ENCODE measurements around the gene RNF38. TPM values are rescaled to one million over a fixed set of nuclear protein-coding genes. Genes with fewer than 3 reads are reported as not detected.

RNF38 gene
- total and polyA plus RNA-seq, 2 experiments from 2014 or later, result 13.7 to 61.9 TPM

DNA sequence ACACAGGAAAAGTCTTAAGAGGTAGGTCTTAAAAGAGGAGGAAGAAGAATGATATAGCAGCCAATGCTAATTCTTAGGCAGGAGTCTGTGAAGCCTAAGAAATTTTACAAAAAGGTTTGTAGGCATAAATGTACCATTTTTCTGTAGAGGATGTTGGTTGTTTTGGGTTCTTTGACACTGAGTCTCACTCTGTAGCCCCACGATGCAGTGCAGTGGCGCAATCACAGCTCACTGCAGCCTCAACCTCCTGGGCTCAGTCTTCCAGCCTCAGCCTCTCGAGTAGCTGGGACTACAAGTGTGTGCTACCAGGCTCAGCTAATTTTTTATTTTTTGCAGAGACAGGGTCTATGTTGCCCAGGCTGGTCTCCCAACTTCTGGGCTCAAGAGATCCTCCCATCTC, 37.7 kb upstream of the RNF38 start (continued):
- TF ChIP-seq, protein P1, sequence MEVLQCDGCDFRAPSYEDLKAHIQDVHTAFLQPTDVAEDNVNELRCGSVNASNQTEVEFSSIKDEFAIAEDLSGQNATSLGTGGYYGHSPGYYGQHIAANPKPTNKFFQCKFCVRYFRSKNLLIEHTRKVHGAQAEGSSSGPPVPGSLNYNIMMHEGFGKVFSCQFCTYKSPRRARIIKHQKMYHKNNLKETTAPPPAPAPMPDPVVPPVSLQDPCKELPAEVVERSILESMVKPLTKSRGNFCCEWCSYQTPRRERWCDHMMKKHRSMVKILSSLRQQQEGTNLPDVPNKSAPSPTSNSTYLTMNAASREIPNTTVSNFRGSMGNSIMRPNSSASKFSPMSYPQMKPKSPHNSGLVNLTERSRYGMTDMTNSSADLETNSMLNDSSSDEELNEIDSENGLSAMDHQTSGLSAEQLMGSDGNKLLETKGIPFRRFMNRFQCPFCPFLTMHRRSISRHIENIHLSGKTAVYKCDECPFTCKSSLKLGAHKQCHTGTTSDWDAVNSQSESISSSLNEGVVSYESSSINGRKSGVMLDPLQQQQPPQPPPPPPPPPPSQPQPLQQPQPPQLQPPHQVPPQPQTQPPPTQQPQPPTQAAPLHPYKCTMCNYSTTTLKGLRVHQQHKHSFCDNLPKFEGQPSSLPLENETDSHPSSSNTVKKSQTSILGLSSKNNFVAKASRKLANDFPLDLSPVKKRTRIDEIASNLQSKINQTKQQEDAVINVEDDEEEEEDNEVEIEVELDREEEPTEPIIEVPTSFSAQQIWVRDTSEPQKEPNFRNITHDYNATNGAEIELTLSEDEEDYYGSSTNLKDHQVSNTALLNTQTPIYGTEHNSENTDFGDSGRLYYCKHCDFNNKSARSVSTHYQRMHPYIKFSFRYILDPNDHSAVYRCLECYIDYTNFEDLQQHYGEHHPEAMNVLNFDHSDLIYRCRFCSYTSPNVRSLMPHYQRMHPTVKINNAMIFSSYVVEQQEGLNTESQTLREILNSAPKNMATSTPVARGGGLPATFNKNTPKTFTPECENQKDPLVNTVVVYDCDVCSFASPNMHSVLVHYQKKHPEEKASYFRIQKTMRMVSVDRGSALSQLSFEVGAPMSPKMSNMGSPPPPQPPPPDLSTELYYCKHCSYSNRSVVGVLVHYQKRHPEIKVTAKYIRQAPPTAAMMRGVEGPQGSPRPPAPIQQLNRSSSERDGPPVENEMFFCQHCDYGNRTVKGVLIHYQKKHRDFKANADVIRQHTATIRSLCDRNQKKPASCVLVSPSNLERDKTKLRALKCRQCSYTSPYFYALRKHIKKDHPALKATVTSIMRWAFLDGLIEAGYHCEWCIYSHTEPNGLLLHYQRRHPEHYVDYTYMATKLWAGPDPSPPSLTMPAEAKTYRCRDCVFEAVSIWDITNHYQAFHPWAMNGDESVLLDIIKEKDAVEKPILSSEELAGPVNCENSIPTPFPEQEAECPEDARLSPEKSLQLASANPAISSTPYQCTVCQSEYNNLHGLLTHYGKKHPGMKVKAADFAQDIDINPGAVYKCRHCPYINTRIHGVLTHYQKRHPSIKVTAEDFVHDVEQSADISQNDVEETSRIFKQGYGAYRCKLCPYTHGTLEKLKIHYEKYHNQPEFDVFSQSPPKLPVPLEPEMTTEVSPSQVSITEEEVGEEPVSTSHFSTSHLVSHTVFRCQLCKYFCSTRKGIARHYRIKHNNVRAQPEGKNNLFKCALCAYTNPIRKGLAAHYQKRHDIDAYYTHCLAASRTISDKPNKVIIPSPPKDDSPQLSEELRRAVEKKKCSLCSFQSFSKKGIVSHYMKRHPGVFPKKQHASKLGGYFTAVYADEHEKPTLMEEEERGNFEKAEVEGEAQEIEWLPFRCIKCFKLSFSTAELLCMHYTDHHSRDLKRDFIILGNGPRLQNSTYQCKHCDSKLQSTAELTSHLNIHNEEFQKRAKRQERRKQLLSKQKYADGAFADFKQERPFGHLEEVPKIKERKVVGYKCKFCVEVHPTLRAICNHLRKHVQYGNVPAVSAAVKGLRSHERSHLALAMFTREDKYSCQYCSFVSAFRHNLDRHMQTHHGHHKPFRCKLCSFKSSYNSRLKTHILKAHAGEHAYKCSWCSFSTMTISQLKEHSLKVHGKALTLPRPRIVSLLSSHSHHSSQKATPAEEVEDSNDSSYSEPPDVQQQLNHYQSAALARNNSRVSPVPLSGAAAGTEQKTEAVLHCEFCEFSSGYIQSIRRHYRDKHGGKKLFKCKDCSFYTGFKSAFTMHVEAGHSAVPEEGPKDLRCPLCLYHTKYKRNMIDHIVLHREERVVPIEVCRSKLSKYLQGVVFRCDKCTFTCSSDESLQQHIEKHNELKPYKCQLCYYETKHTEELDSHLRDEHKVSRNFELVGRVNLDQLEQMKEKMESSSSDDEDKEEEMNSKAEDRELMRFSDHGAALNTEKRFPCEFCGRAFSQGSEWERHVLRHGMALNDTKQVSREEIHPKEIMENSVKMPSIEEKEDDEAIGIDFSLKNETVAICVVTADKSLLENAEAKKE (CRISPR knock-in tag; IDR thresholded peaks at IDR 0.05), result no peak
- TF ChIP-seq POLR2AphosphoS5 (IDR thresholded peaks at IDR 0.05; ENCODE audit: low read depth) (no peak), ZNF331 (CRISPR knock-in tag; IDR thresholded peaks at IDR 0.05; ENCODE audit: low read depth) (no peak), NANOG (IDR thresholded peaks at IDR 0.05; ENCODE audit: borderline replicate concordance) (no peak), ZNF114 (CRISPR knock-in tag; IDR thresholded peaks at IDR 0.05) (no peak), EZH2phosphoT487 (IDR thresholded peaks at IDR 0.05; ENCODE audit: unreplicated experiment) (no peak)

- peaks cover 37% of the 10 kb centered on the region for H3K4me1 Mint-ChIP-seq
- no peaks in the 10 kb centered on the region for H3K9me2 ChIP-seq (ENCODE audit: insufficient read depth)
- H3K36me3 ChIP-seq (ENCODE audit: insufficient read depth), result no peaks in the 10 kb centered on the region
- no peaks in the 10 kb centered on the region for H3K36me3 Mint-ChIP-seq (ENCODE audit: low read depth)
- H4K20me1 ChIP-seq (replicated peaks; ENCODE audit: insufficient read depth), result peaks cover 38% of the 10 kb centered on the region
- no peaks in the 10 kb centered on the region for H3K9me3 Mint-ChIP-seq
- H3K27me3 Mint-ChIP-seq (ENCODE audit: insufficient read depth, low read depth, poor library complexity), result peaks cover 4% of the 10 kb centered on the region
- DNase-seq (ENCODE audit: low spot score) (no peak), ATAC-seq (no peak)
- H3K27ac ChIP-seq (ENCODE audit: low read depth), result no peak overlapping the region; the same call in 1 of the 2 replicates
- H3K4me3 ChIP-seq, result no peak overlapping the region
- H3K27me3 ChIP-seq (ENCODE audit: insufficient read depth), result no peaks in the 10 kb centered on the region
- no peak overlapping the region for H3K4me2 ChIP-seq
- H3K4me3 Mint-ChIP-seq, result no peak overlapping the region
- peaks cover 44% of the 10 kb centered on the region for H3K4me1 ChIP-seq (ENCODE audit: insufficient read depth)
- H3F3A ChIP-seq (replicated peaks; ENCODE audit: low read depth), result no peaks in the 10 kb centered on the region
- no peak overlapping the region for H2AFZ ChIP-seq
- H3K27ac Mint-ChIP-seq, result no peak overlapping the region
- H3K79me2 ChIP-seq (replicated peaks; ENCODE audit: insufficient read depth), result peaks cover 84% of the 10 kb centered on the region
- TF ChIP-seq NANOG (IDR thresholded peaks at IDR 0.05; ENCODE audit: borderline replicate concordance), result no peak
- TF ChIP-seq, protein P2, sequence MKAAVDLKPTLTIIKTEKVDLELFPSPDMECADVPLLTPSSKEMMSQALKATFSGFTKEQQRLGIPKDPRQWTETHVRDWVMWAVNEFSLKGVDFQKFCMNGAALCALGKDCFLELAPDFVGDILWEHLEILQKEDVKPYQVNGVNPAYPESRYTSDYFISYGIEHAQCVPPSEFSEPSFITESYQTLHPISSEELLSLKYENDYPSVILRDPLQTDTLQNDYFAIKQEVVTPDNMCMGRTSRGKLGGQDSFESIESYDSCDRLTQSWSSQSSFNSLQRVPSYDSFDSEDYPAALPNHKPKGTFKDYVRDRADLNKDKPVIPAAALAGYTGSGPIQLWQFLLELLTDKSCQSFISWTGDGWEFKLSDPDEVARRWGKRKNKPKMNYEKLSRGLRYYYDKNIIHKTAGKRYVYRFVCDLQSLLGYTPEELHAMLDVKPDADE (IDR thresholded peaks at IDR 0.05), result no peak
- TF ChIP-seq CREB1 (CRISPR knock-in tag; IDR thresholded peaks at IDR 0.05; ENCODE audit: low read depth), result no peak
- TF ChIP-seq, protein P1 (CRISPR knock-in tag; IDR thresholded peaks at IDR 0.05), result no peak
- no peak for TF ChIP-seq ZNF331 (CRISPR knock-in tag; IDR thresholded peaks at IDR 0.05; ENCODE audit: low read depth)
- TF ChIP-seq EZH2 (IDR thresholded peaks at IDR 0.05; ENCODE audit: low read depth, unreplicated experiment), result no peak
These were observed 36.8 kb upstream of the RNF38 start for GRCh38 chr9:36436909-36437308.

Data from GM23338 (cell line).